GM10266 (cell line): ENCODE data around the gene PCDHGB4.
"Not testable (repeated sequence)": the region's sequence is repeated elsewhere in the genome, so short reads cannot be mapped to it uniquely, and the experiment has no call there.

Experiments
- DNase-seq: peaks from one replicate; pipeline ENCODE4 v3.0.0; 2012; ENCODE audit errors: extremely low spot score
- CTCF ChIP-seq: IDR thresholded peaks from 2 replicates; pipeline ENCODE4 v1.5.1; 2012; ENCODE audit warnings: mild to moderate bottlenecking, low read depth; ENCODE audit not compliant: control insufficient read depth, insufficient read depth; ENCODE audit errors: missing control alignments

PCDHGB4 gene

GRCh38 chr5:141371572-141372475 lies 15.7 kb upstream of the PCDHGB4 start:
- DNase-seq = no peak
- TF ChIP-seq CTCF = no peak

GRCh38 chr5:141373673-141374317 lies 13.7 kb upstream of the PCDHGB4 start, which contains the start of gene PCDHGA6:
Gene PCDHGA6 (plus strand): TSS chr5:141373891. CDS start chr5:141374084, 193 bp downstream.
- DNase-seq = no peak
- TF ChIP-seq CTCF = peak; percentile 32

GRCh38 chr5:141374627-141375026 lies 12.9 kb upstream of the PCDHGB4 start:
- DNase-seq = no peak
- TF ChIP-seq CTCF = no peak

- not testable (repeated sequence) for DNase-seq
Measured at GRCh38 chr5:141375444-141376155, 11.9 kb upstream of the PCDHGB4 start.

- TF ChIP-seq CTCF = no peak
- no peak for DNase-seq
Measured at GRCh38 chr5:141382469-141383294, 4.8 kb upstream of the PCDHGB4 start, which contains the start of gene PCDHGA7. Gene PCDHGA7 (plus strand): TSS chr5:141382742. CDS start chr5:141382900, 158 bp downstream.

GRCh38 chr5:141383345-141383744 lies 4.2 kb upstream of the PCDHGB4 start:
- TF ChIP-seq CTCF = no peak
- DNase-seq = no peak
